SK-N-SH treated with all-trans-retinoic acid at 6 μM for 48 hours (cell line): ENCODE data around the gene STK32B.

Source experiments
- ATAC-seq: fragments of 200-7000 bp; cut with Tn5 transposase; 3 replicates; pipeline ENCODE4 v1.9.1; 2020; ENCODE audit warnings: mild to moderate bottlenecking, moderate library complexity
- ARNTL ChIP-seq: fragments of 450-650 bp; formaldehyde crosslinking; IDR thresholded peaks from 2 replicates; pipeline ENCODE4 v1.5.0; 2020; ENCODE audit warnings: low read depth, mild to moderate bottlenecking, moderate library complexity, borderline replicate concordance
- BACH2 ChIP-seq: fragments of 250-450 bp; sonication (Bioruptor Pico); IDR thresholded peaks from 2 replicates; pipeline ENCODE4 v1.9.0; 2021; ENCODE audit warnings: mild to moderate bottlenecking, borderline replicate concordance
- CREB5 ChIP-seq: fragments of 250-450 bp; sonication (Bioruptor Pico); IDR thresholded peaks from 2 replicates; pipeline ENCODE4 v1.5.1; 2020; ENCODE audit warnings: low read depth, mild to moderate bottlenecking, moderate library complexity
- CSDC2 ChIP-seq: fragments of 250-450 bp; sonication (Bioruptor Pico); IDR thresholded peaks from 2 replicates; pipeline ENCODE4 v1.5.0; 2020; ENCODE audit warnings: mild to moderate bottlenecking, moderate library complexity
- ESRRG ChIP-seq: fragments of 250-450 bp; sonication (Bioruptor Pico); IDR thresholded peaks from 2 replicates; pipeline ENCODE4 v1.6.1; 2021; ENCODE audit warnings: mild to moderate bottlenecking
- ISL1 ChIP-seq: fragments of 250-450 bp; sonication (Bioruptor Pico); IDR thresholded peaks from 2 replicates; pipeline ENCODE4 v2.1.2; 2022; ENCODE audit warnings: mild to moderate bottlenecking, moderate library complexity
- OSR1 ChIP-seq: fragments of 250-450 bp; sonication (Bioruptor Pico); IDR thresholded peaks from 2 replicates; pipeline ENCODE4 v1.8.0; 2022; ENCODE audit warnings: moderate library complexity, mild to moderate bottlenecking, inconsistent platforms
- POU6F1 ChIP-seq: fragments of 250-450 bp; sonication (Bioruptor Pico); IDR thresholded peaks from 2 replicates; pipeline ENCODE4 v1.8.0; 2021; ENCODE audit warnings: low read depth, mild to moderate bottlenecking, moderate library complexity, borderline replicate concordance
- PPARA ChIP-seq: fragments of 250-450 bp; sonication (Bioruptor Pico); IDR thresholded peaks from 2 replicates; pipeline ENCODE4 v1.5.0; 2020; ENCODE audit warnings: mild to moderate bottlenecking, borderline replicate concordance
- RARB ChIP-seq: fragments of 250-450 bp; sonication (Bioruptor Pico); IDR thresholded peaks from 2 replicates; pipeline ENCODE4 v1.8.0; 2021; ENCODE audit warnings: mild to moderate bottlenecking, moderate library complexity
- SNAI2 ChIP-seq: fragments of 250-450 bp; sonication (Bioruptor Pico); IDR thresholded peaks from 2 replicates; pipeline ENCODE4 v1.5.0; 2020; ENCODE audit warnings: mild to moderate bottlenecking, moderate library complexity
- TCF4 ChIP-seq: fragments of 250-450 bp; sonication (Bioruptor Pico); IDR thresholded peaks from 2 replicates; pipeline ENCODE4 v1.8.0; 2021; ENCODE audit warnings: mild to moderate bottlenecking, moderate library complexity, borderline replicate concordance
- TOX ChIP-seq: fragments of 250-450 bp; sonication (Bioruptor Pico); IDR thresholded peaks from 2 replicates; pipeline ENCODE4 v1.8.0; 2021; ENCODE audit warnings: mild to moderate bottlenecking, moderate library complexity, borderline replicate concordance
- TSHZ2 ChIP-seq: fragments of 250-450 bp; sonication (Bioruptor Pico); IDR thresholded peaks from 2 replicates; pipeline ENCODE4 v1.5.0; 2020; ENCODE audit warnings: mild to moderate bottlenecking, moderate library complexity
- ZFP3 ChIP-seq: fragments of 250-450 bp; sonication (Bioruptor Pico); IDR thresholded peaks from 2 replicates; pipeline ENCODE4 v1.5.0; 2020; ENCODE audit warnings: mild to moderate bottlenecking, moderate library complexity
- ZFP30 ChIP-seq: fragments of 450-650 bp; formaldehyde crosslinking; IDR thresholded peaks from 2 replicates; pipeline ENCODE4 v1.5.0; 2022; ENCODE audit warnings: mild to moderate bottlenecking, moderate library complexity
- ZNF565 ChIP-seq: fragments of 450-650 bp; formaldehyde crosslinking; conservative IDR thresholded peaks from 2 replicates; pipeline ENCODE4 v1.5.0; 2020; ENCODE audit warnings: low read depth, mild to moderate bottlenecking, moderate library complexity
- ZNF70 ChIP-seq: fragments of 450-650 bp; formaldehyde crosslinking; IDR thresholded peaks from 2 replicates; pipeline ENCODE4 v1.5.0; 2020; ENCODE audit warnings: mild to moderate bottlenecking, moderate library complexity
- ZNF8 ChIP-seq: fragments of 450-650 bp; formaldehyde crosslinking; IDR thresholded peaks from 2 replicates; pipeline ENCODE4 v1.5.0; 2020; ENCODE audit warnings: mild to moderate bottlenecking, moderate library complexity
- TF ChIP-seq, protein P1 (sequence below): fragments of 250-450 bp; sonication (Bioruptor Pico); IDR thresholded peaks from 2 replicates; pipeline ENCODE4 v1.5.1; 2021; ENCODE audit warnings: mild to moderate bottlenecking, moderate library complexity

Gene STK32B

DNA sequence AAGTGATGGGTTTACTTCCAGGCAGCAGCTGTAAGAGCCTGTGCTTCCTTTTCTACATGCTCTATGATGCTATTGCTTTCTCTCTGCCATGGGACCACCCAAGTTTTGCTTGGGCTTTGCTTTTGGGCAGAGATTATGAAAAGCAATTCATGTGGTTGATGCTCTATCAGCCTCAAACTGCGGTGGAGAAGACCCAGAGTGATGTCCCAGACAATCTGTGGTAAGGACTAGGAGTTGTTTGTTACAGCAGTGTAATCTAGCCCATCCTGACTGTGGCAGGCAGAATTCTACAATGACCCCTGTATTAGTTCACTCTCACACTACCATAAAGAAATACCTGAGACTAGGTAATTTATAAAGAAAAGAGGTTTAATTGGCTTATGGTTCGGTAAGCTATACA, 22.8 kb upstream of the STK32B start:
- TF ChIP-seq ZNF565 (no peak), CREB5 (no peak), RARB (no peak), ZFP30 (CRISPR knock-in tag) (no peak), ZNF8 (no peak)
- ATAC-seq: no peak

GRCh38 chr4:5029447-5029846, 21.8 kb upstream of the STK32B start:
- TF ChIP-seq TSHZ2 (CRISPR knock-in tag) (no peak), ZNF70 (CRISPR knock-in tag) (no peak), ZNF565 (no peak), BACH2 (CRISPR knock-in tag) (no peak), TOX (CRISPR knock-in tag) (no peak), SNAI2 (CRISPR knock-in tag) (no peak), ISL1 (CRISPR knock-in tag) (no peak), ZFP3 (CRISPR knock-in tag) (no peak), CSDC2 (no peak), CREB5 (no peak), ESRRG (CRISPR knock-in tag) (no peak), ZNF8 (no peak), ARNTL (no peak)
- TF ChIP-seq, protein P1, sequence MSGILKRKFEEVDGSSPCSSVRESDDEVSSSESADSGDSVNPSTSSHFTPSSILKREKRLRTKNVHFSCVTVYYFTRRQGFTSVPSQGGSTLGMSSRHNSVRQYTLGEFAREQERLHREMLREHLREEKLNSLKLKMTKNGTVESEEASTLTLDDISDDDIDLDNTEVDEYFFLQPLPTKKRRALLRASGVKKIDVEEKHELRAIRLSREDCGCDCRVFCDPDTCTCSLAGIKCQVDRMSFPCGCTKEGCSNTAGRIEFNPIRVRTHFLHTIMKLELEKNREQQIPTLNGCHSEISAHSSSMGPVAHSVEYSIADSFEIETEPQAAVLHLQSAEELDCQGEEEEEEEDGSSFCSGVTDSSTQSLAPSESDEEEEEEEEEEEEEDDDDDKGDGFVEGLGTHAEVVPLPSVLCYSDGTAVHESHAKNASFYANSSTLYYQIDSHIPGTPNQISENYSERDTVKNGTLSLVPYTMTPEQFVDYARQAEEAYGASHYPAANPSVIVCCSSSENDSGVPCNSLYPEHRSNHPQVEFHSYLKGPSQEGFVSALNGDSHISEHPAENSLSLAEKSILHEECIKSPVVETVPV (CRISPR knock-in tag): no peak
- no peak for ATAC-seq

GRCh38 chr4:5030221-5030620, 21.1 kb upstream of the STK32B start:
- TF ChIP-seq, protein P1 (CRISPR knock-in tag): no peak
- TF ChIP-seq TCF4 (CRISPR knock-in tag) (no peak), PPARA (CRISPR knock-in tag) (no peak), OSR1 (CRISPR knock-in tag) (no peak), ZFP30 (CRISPR knock-in tag) (no peak), SNAI2 (CRISPR knock-in tag) (no peak), BACH2 (CRISPR knock-in tag) (no peak), POU6F1 (no peak), CSDC2 (no peak), ZNF565 (no peak), TSHZ2 (CRISPR knock-in tag) (no peak), RARB (no peak), ARNTL (no peak), ESRRG (CRISPR knock-in tag) (no peak)
- ATAC-seq: no peak
